ENCODE measurements around the gene CHRNA9.

DNA sequence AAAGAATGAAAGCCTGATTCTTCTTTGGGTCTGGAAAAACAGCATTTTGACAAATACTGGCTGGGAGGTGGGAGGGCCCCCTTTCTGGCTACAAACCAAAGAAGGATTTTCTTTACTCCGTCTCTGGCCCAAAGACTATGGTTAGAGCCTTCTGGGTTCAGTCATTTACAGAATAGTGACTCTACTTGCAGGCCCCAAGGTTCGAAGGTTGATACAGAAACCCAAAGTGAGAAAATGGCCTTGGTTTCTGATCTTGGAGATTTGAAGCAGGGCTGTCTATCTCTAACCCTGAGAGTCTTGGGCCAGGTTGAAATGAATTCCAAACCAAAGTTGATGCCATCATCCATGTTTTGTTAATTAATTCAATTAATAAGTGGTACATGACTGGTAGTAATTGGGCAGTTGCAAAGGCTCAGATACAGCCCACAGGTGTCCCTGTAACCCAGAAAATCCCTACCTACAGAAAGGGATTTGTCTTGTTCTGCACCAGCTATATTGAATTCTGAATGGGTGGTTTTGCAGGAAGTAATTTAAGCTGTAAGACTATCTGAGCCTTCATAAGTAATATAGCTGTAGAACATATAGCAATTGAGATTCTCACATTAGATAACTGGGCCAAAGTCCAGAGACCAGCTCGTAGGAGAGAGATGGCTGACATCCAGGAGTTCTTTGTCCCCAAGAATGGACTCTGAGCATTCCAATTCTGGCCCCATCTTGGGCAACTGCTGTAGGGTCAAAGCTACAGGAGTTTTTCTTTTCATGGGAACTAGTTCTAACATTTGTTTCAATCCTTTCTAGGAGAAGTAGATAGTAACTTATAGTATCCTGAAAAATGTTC, 34.5 kb downstream of the CHRNA9 start:
- TF ChIP-seq MYC (IDR thresholded peaks at IDR 0.05; ENCODE audit: low read depth, low read length), result no peak
- TF ChIP-seq, protein P1, sequence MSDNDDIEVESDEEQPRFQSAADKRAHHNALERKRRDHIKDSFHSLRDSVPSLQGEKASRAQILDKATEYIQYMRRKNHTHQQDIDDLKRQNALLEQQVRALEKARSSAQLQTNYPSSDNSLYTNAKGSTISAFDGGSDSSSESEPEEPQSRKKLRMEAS (IDR thresholded peaks at IDR 0.05; ENCODE audit: low read depth, low read length), result no peak
- TF ChIP-seq, protein P2, sequence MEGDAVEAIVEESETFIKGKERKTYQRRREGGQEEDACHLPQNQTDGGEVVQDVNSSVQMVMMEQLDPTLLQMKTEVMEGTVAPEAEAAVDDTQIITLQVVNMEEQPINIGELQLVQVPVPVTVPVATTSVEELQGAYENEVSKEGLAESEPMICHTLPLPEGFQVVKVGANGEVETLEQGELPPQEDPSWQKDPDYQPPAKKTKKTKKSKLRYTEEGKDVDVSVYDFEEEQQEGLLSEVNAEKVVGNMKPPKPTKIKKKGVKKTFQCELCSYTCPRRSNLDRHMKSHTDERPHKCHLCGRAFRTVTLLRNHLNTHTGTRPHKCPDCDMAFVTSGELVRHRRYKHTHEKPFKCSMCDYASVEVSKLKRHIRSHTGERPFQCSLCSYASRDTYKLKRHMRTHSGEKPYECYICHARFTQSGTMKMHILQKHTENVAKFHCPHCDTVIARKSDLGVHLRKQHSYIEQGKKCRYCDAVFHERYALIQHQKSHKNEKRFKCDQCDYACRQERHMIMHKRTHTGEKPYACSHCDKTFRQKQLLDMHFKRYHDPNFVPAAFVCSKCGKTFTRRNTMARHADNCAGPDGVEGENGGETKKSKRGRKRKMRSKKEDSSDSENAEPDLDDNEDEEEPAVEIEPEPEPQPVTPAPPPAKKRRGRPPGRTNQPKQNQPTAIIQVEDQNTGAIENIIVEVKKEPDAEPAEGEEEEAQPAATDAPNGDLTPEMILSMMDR (IDR thresholded peaks at IDR 0.05; ENCODE audit: low read depth, low read length), result no peak

Data from NB4 (cell line).